ENCODE results near the gene RANBP2.

DNA sequence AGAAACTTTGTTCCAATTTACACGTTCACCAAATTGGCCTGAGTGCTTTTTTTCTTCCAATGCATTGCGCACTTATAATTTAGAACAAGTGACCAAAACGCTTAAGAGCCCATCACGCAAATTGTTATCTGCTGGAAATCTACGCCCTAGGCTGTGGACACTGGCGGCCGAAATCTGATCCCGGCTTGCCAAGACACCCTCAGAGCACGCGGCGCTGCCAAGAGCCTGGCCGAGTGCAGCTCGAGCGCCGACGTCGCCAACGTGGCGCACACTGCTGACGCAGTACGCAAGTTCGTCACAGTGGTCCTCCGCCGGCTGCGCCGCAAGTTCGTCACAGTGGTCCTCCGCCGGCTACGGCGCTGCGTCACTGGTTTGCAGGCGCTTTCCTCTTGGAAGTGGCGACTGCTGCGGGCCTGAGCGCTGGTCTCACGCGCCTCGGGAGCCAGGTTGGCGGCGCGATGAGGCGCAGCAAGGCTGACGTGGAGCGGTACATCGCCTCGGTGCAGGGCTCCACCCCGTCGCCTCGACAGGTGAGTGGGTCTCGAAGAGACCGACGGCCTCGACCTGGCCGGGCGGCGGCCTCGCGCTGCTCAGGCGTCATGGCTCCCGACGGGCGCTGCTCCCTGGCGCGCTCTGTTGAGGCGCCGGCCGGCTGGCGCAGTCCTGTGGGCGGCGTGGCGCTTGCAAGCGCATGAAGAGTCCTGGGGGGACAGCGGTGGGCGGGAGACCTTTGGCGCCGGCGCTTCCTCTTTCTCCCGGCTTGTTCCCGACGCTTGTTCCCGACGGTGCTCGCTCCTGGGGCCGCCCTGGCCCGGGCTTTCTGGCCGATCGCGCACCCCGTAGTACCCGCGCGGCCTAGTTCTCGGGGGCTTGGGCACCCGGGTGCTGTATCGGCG is at the start of gene RANBP2:
- TF ChIP-seq, protein P1, sequence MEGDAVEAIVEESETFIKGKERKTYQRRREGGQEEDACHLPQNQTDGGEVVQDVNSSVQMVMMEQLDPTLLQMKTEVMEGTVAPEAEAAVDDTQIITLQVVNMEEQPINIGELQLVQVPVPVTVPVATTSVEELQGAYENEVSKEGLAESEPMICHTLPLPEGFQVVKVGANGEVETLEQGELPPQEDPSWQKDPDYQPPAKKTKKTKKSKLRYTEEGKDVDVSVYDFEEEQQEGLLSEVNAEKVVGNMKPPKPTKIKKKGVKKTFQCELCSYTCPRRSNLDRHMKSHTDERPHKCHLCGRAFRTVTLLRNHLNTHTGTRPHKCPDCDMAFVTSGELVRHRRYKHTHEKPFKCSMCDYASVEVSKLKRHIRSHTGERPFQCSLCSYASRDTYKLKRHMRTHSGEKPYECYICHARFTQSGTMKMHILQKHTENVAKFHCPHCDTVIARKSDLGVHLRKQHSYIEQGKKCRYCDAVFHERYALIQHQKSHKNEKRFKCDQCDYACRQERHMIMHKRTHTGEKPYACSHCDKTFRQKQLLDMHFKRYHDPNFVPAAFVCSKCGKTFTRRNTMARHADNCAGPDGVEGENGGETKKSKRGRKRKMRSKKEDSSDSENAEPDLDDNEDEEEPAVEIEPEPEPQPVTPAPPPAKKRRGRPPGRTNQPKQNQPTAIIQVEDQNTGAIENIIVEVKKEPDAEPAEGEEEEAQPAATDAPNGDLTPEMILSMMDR (IDR thresholded peaks at IDR 0.05; ENCODE audit: low read depth, low read length) = no peak
- TF ChIP-seq EZH2phosphoT487 (IDR thresholded peaks at IDR 0.05; ENCODE audit: low read depth) = no peak

Measured in OCI-LY3 (cell line).